ENCODE data around the gene PRDM1. TPM values are rescaled to one million over a fixed set of nuclear protein-coding genes. Genes with fewer than 3 reads are reported as not detected.

The PRDM1 gene
- total RNA-seq, 1 donor from 2014 or later, result 19.6 TPM

GRCh38 chr6:106143665-106144064 lies 57.5 kb downstream of the PRDM1 start:
- peaks cover 2% of the 10 kb centered on the region for H3K27me3 Mint-ChIP-seq (ENCODE audit: unreplicated experiment)
- no peak overlapping the region for H3K27ac Mint-ChIP-seq (ENCODE audit: unreplicated experiment)
- H3K4me1 Mint-ChIP-seq (ENCODE audit: unreplicated experiment), result peaks cover 7% of the 10 kb centered on the region
- no peaks in the 10 kb centered on the region for H3K9me3 Mint-ChIP-seq (ENCODE audit: unreplicated experiment)
- H3K4me3 Mint-ChIP-seq (ENCODE audit: unreplicated experiment), result no peak overlapping the region
- TF ChIP-seq CTCF (IDR thresholded peaks at IDR 0.05; ENCODE audit: unreplicated experiment), result no peak
- no peaks in the 10 kb centered on the region for H3K36me3 Mint-ChIP-seq (ENCODE audit: low read depth, unreplicated experiment)
- no peak for DNase-seq (ENCODE audit: low spot score)

- no peaks in the 10 kb centered on the region for H3K9me3 Mint-ChIP-seq (ENCODE audit: unreplicated experiment)
- H3K4me1 Mint-ChIP-seq (ENCODE audit: unreplicated experiment), result peaks cover 7% of the 10 kb centered on the region
- TF ChIP-seq CTCF (IDR thresholded peaks at IDR 0.05; ENCODE audit: unreplicated experiment), result no peak
- H3K27me3 Mint-ChIP-seq (ENCODE audit: unreplicated experiment), result peaks cover 2% of the 10 kb centered on the region
- H3K4me3 Mint-ChIP-seq (ENCODE audit: unreplicated experiment), result no peak overlapping the region
- DNase-seq (ENCODE audit: low spot score), result no peak
- no peak overlapping the region for H3K27ac Mint-ChIP-seq (ENCODE audit: unreplicated experiment)
- H3K36me3 Mint-ChIP-seq (ENCODE audit: low read depth, unreplicated experiment), result no peaks in the 10 kb centered on the region
These were observed 59.0 kb downstream of the PRDM1 start for GRCh38 chr6:106145144-106145543.

- Mint-ChIP-seq H3K36me3 (ENCODE audit: low read depth, unreplicated experiment) (no peaks in the 10 kb centered on the region), H3K27ac (ENCODE audit: unreplicated experiment) (no peak overlapping the region), H3K4me1 (ENCODE audit: unreplicated experiment) (peaks cover 7% of the 10 kb centered on the region), H3K27me3 (ENCODE audit: unreplicated experiment) (peaks cover 2% of the 10 kb centered on the region), H3K9me3 (ENCODE audit: unreplicated experiment) (no peaks in the 10 kb centered on the region), H3K4me3 (ENCODE audit: unreplicated experiment) (no peak overlapping the region)
- TF ChIP-seq CTCF (IDR thresholded peaks at IDR 0.05; ENCODE audit: unreplicated experiment), result no peak
- DNase-seq (ENCODE audit: low spot score), result no peak
These were observed 59.6 kb downstream of the PRDM1 start for GRCh38 chr6:106145741-106146227.

GRCh38 chr6:106146852-106147351 lies 60.8 kb downstream of the PRDM1 start:
- Mint-ChIP-seq H3K4me1 (ENCODE audit: unreplicated experiment) (peaks cover 4% of the 10 kb centered on the region), H3K4me3 (ENCODE audit: unreplicated experiment) (no peak overlapping the region)

More at GRCh38 chr6:106146852-106147351, 60.8 kb downstream of the PRDM1 start:
- H3K27ac Mint-ChIP-seq (ENCODE audit: unreplicated experiment), result no peak overlapping the region
- DNase-seq (ENCODE audit: low spot score), result no peak
- H3K27me3 Mint-ChIP-seq (ENCODE audit: unreplicated experiment), result peaks cover 2% of the 10 kb centered on the region
- H3K36me3 Mint-ChIP-seq (ENCODE audit: low read depth, unreplicated experiment), result no peaks in the 10 kb centered on the region
- H3K9me3 Mint-ChIP-seq (ENCODE audit: unreplicated experiment), result no peaks in the 10 kb centered on the region
- no peak for TF ChIP-seq CTCF (IDR thresholded peaks at IDR 0.05; ENCODE audit: unreplicated experiment)
